ENCODE measurements around the gene MORN1. TPM values are rescaled to one million over a fixed set of nuclear protein-coding genes. Genes with fewer than 3 reads are reported as not detected.

The MORN1 gene
- total RNA-seq, 1 donor from 2014 or later: 24.3 TPM

DNA sequence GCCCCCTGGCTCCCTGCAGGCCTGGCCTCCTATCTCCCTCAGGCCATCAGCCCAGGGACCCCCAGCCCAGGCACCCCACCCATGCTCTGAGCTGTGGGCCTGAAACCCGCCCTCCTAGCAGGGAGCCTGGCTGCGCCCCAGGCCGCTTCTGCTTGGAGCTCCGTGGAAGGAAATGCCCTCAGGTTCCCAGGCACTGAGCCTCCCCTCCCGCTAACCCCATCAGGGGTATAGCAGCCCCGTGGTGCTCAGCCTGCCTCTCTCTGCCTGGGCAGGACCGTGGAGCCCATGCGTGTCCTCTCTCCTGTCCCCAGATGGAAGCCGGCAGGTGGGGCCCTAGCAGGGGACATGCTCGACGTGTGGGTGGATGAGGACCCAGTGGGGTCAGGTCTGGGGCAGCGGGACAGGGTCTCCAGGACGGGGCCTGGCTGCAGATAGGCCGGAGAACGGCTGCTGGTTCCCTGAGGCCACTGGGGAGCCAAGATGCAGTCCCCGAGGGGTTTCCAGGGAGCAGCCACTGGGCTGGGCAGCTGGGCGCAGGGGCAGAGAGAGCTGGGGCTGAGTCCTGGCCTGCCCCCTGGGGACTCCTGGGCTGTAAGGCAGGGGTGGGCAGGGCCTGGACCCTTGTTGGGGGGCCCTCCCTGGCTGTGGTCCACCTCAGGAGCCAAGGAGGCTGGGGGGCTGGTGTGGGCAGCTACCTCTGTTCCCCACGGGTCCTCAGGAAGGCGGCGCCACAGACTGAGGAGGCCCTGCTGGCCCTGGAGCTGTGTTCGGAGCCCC lies 75.5 kb downstream of the MORN1 start:
- Mint-ChIP-seq H3K27me3 (ENCODE audit: low read depth) (no peaks in the 10 kb centered on the region), H3K27ac (peak overlapping the region; percentile 96), H3K36me3 (no peaks in the 10 kb centered on the region), H3K4me1 (peaks cover 32% of the 10 kb centered on the region), H3K9me3 (no peaks in the 10 kb centered on the region), H3K4me3 (peak overlapping the region; percentile 60)
- DNase-seq (ENCODE audit: low spot score in 2 of 2, unreplicated experiment in 2 of 2): no peak
- TF ChIP-seq, protein P1, sequence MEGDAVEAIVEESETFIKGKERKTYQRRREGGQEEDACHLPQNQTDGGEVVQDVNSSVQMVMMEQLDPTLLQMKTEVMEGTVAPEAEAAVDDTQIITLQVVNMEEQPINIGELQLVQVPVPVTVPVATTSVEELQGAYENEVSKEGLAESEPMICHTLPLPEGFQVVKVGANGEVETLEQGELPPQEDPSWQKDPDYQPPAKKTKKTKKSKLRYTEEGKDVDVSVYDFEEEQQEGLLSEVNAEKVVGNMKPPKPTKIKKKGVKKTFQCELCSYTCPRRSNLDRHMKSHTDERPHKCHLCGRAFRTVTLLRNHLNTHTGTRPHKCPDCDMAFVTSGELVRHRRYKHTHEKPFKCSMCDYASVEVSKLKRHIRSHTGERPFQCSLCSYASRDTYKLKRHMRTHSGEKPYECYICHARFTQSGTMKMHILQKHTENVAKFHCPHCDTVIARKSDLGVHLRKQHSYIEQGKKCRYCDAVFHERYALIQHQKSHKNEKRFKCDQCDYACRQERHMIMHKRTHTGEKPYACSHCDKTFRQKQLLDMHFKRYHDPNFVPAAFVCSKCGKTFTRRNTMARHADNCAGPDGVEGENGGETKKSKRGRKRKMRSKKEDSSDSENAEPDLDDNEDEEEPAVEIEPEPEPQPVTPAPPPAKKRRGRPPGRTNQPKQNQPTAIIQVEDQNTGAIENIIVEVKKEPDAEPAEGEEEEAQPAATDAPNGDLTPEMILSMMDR (IDR thresholded peaks at IDR 0.05; ENCODE audit: unreplicated experiment): no peak

DNA sequence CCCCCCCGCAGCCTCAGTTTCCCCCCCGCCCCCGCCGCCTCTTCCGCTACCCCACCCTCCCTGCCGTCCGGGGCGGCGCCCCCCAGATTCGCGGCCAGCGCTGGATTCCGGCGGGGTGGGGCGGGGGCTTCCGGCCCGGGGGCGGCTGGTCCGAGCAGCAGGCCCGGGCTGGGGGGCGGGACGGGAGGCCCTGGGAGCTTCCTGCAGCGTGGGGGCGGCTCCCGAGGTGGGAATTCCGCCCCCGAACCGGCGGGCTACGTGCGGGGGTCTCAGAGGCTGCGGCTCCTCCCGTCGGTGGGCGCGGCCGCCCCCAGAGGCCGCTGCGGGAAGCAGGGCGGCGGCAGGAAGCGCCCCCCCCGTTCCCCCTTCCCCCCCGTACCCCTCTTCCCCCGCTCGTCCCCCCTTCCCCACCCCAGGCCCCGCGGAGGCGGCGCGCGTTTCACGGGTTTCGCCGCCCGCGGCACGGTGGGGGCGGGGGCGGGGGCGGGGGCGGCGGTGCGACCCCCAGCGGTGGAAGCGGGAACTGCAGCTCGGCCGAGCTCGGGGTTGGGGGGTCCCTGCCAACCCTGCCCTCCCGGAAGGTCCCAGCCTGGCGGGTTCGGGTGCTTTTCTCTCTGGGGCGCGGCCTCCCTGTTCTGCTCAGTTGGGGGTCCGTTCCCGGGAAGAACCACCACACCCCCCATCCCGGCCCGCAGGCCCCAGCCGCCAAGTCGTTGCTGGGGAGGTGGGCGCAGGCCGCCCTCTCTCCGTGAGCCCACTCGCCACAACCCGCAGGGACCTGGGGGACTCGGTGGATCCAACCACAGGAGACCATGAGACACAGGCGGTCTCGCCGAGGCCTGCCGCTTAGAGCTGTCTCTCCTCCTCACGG lies 76.3 kb downstream of the MORN1 start:
- no peaks in the 10 kb centered on the region for H3K36me3 Mint-ChIP-seq
- TF ChIP-seq, protein P1 (IDR thresholded peaks at IDR 0.05; ENCODE audit: unreplicated experiment): peak; percentile 100
- peak overlapping the region; percentile 96 for H3K27ac Mint-ChIP-seq
- H3K4me1 Mint-ChIP-seq: peaks cover 26% of the 10 kb centered on the region
- H3K9me3 Mint-ChIP-seq: no peaks in the 10 kb centered on the region
- peak; percentile 69 to 79 for DNase-seq (ENCODE audit: low spot score in 2 of 2, unreplicated experiment in 2 of 2)
- H3K27me3 Mint-ChIP-seq (ENCODE audit: low read depth): no peaks in the 10 kb centered on the region
- H3K4me3 Mint-ChIP-seq: peak overlapping the region; percentile 60

DNA sequence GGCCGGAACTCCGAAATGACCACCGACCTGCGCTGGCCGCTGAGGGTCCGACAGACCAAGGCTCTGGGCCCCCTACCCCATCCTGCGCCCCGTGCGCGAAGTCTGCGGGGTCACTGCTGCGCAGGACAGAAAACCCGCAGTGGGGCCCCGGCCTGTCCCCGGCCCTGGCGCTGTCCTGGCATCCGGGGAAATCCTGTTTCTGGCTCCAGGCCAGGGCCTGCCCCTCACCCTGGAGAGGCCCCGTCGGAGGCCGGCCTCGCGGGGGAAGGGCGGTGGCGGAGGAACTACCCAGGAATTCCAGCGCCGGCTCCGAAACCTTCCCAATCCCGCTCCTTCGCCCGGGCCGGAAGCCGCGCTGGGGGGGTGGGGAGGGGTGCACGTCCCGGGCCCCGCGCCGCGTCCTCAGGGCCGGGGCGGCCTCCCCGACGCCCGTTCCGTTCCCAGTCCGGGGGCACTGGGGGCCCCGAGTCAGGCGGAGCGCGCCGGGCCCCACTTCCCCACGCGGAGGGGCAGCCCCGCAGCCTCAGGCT lies 77.0 kb downstream of the MORN1 start:
- H3K4me3 Mint-ChIP-seq: peak overlapping the region; percentile 30
- no peaks in the 10 kb centered on the region for H3K36me3 Mint-ChIP-seq
- peaks cover 24% of the 10 kb centered on the region for H3K4me1 Mint-ChIP-seq
- no peaks in the 10 kb centered on the region for H3K9me3 Mint-ChIP-seq
- TF ChIP-seq, protein P1 (IDR thresholded peaks at IDR 0.05; ENCODE audit: unreplicated experiment): no peak
- H3K27ac Mint-ChIP-seq: peak overlapping the region; percentile 72
- DNase-seq (ENCODE audit: low spot score in 2 of 2, unreplicated experiment in 2 of 2): peak; percentile 76 to 87
- H3K27me3 Mint-ChIP-seq (ENCODE audit: low read depth): no peaks in the 10 kb centered on the region

DNA sequence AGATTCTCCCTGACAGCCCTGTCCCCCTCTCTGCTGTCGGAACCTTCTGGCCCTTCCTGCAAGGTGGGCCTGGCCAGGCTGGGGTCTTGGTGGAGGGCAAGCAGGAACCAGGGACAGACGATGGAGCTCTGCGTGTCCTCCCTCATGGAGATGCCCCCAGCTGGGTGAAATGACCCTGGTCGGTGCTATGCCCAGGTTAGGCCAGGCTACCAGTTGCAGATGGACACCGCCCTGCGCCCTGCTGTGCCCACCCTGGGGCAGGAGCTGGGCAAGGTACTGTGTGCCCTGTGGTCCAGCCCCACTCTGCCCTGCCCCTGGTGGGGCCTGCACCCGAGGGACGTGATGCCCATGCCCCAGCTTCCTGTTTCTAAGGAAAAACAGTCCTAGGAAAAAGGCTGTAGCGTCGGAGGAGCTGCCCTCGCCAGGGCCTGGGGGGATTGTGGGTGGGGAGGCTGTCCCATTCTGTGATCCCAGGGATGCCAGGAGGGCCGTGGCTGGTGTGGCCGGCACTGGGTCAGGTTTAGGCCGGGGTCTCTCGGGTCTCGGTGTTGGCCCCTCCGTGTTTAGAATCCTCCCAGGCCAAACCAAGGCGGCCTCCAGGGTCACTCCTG lies 77.6 kb downstream of the MORN1 start:
- Mint-ChIP-seq H3K4me1 (peaks cover 20% of the 10 kb centered on the region), H3K27ac (peak overlapping the region; percentile 72), H3K4me3 (peak overlapping the region; percentile 30), H3K9me3 (no peaks in the 10 kb centered on the region), H3K27me3 (ENCODE audit: low read depth) (no peaks in the 10 kb centered on the region), H3K36me3 (peaks cover 1% of the 10 kb centered on the region)
- TF ChIP-seq, protein P1 (IDR thresholded peaks at IDR 0.05; ENCODE audit: unreplicated experiment): no peak
- no peak for DNase-seq (ENCODE audit: low spot score in 2 of 2, unreplicated experiment in 2 of 2)

DNA sequence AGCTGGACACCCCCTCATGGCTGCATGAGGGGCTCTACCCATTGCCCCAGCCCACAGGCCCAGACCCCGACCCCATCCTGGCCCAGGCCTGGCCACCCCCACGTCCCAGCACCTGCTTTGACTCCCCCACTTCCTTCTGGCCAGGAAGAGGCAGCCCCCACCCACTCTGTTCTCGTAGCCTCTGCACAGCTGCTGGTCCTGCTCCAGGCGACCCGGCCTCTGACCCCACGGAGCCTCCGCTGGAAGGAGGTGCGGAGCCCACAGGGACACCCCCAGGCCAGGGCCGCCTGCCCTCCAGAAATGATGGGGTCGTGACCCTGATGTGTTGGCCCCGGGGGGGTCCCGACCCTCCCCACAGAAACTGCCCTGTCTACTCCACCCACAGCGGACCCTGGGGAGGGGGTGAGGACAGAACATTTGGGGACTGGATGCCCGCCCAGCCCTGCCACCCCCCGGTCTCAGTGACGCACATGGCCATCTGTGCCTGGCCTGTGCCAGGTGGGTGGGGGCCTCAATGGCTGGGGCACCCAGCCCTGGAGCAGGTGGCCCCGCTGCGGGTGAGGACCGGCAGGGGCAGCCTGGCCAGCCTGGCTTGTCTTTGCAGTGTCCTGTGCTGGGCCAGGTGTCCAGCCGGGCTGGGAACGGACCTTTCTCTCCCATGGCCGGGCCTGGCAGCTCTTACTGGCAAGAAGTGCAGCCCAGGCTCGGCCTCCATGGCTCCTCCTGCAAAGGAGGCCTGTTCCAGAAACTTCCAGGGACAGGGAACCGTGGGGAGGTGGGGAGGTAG lies 78.6 kb downstream of the MORN1 start:
- H3K9me3 Mint-ChIP-seq: no peaks in the 10 kb centered on the region
- peaks cover 16% of the 10 kb centered on the region for H3K4me1 Mint-ChIP-seq
- no peaks in the 10 kb centered on the region for H3K27me3 Mint-ChIP-seq (ENCODE audit: low read depth)
- peaks cover 10% of the 10 kb centered on the region for H3K36me3 Mint-ChIP-seq
- no peak overlapping the region for H3K4me3 Mint-ChIP-seq
- DNase-seq (ENCODE audit: low spot score in 2 of 2, unreplicated experiment in 2 of 2): no peak
- H3K27ac Mint-ChIP-seq: no peak overlapping the region
- TF ChIP-seq, protein P1 (IDR thresholded peaks at IDR 0.05; ENCODE audit: unreplicated experiment): no peak

Measured in mesothelial cell of epicardium (in vitro differentiated cells).